ENCODE measurements around the gene GRB10.
"Not testable (repeated sequence)": the region's sequence is repeated elsewhere in the genome, so short reads cannot be mapped to it uniquely, and the experiment has no call there.

The GRB10 gene

GRCh38 chr7:50778189-50778588 is 4.5 kb downstream of the GRB10 start:
- Histone ChIP-seq H3K9me3 (ENCODE audit: control insufficient read depth in 2 of 2, low read length in 2 of 2) (no peaks in the 10 kb centered on the region), H3K4me3 (ENCODE audit: low read length in 2 of 2) (no peak overlapping the region), H3K27ac (ENCODE audit: low read length) (no peak overlapping the region), H3K27me3 (ENCODE audit: control insufficient read depth in 1 of 2, insufficient read depth in 2 of 2, low read length in 2 of 2) (no peaks in the 10 kb centered on the region), H3K4me1 (ENCODE audit: control insufficient read depth, insufficient read depth, low read length) (peaks cover 9% of the 10 kb centered on the region), H3K36me3 (ENCODE audit: control insufficient read depth in 2 of 2, insufficient read depth in 2 of 2, low read length in 2 of 2) (no peaks in the 10 kb centered on the region), H3K9ac (ENCODE audit: low read length in 2 of 2) (no peak overlapping the region)

GRCh38 chr7:50775836-50776235 is 6.9 kb downstream of the GRB10 start:
- no peak overlapping the region for H3K27ac ChIP-seq (ENCODE audit: low read length)
- H3K27me3 ChIP-seq (ENCODE audit: control insufficient read depth in 1 of 2, insufficient read depth in 2 of 2, low read length in 2 of 2), result no peaks in the 10 kb centered on the region
- H3K9ac ChIP-seq (ENCODE audit: low read length in 2 of 2), result no peak overlapping the region
- H3K9me3 ChIP-seq (ENCODE audit: control insufficient read depth in 2 of 2, low read length in 2 of 2), result no peaks in the 10 kb centered on the region
- H3K36me3 ChIP-seq (ENCODE audit: control insufficient read depth in 2 of 2, insufficient read depth in 2 of 2, low read length in 2 of 2), result no peaks in the 10 kb centered on the region
- H3K4me1 ChIP-seq (ENCODE audit: control insufficient read depth, insufficient read depth, low read length), result no peaks in the 10 kb centered on the region
- no peak overlapping the region for H3K4me3 ChIP-seq (ENCODE audit: low read length in 2 of 2)

GRCh38 chr7:50775231-50775630 is 7.5 kb downstream of the GRB10 start:
- Histone ChIP-seq H3K9me3 (ENCODE audit: control insufficient read depth in 2 of 2, low read length in 2 of 2) (no peaks in the 10 kb centered on the region), H3K4me3 (ENCODE audit: low read length in 2 of 2) (no peak overlapping the region), H3K27ac (ENCODE audit: low read length) (no peak overlapping the region), H3K36me3 (ENCODE audit: control insufficient read depth in 2 of 2, insufficient read depth in 2 of 2, low read length in 2 of 2) (no peaks in the 10 kb centered on the region), H3K27me3 (ENCODE audit: control insufficient read depth in 1 of 2, insufficient read depth in 2 of 2, low read length in 2 of 2) (no peaks in the 10 kb centered on the region), H3K9ac (ENCODE audit: low read length in 2 of 2) (no peak overlapping the region), H3K4me1 (ENCODE audit: control insufficient read depth, insufficient read depth, low read length) (no peaks in the 10 kb centered on the region)

- Histone ChIP-seq H3K9me3 (ENCODE audit: control insufficient read depth in 2 of 2, low read length in 2 of 2) (no peaks in the 10 kb centered on the region), H3K4me1 (ENCODE audit: control insufficient read depth, insufficient read depth, low read length) (no peaks in the 10 kb centered on the region), H3K36me3 (ENCODE audit: control insufficient read depth in 2 of 2, insufficient read depth in 2 of 2, low read length in 2 of 2) (peaks cover 0 to 2% of the 10 kb centered on the region in 2 donors)
Measured at GRCh38 chr7:50774319-50774718, 8.4 kb downstream of the GRB10 start.

GRCh38 chr7:50773071-50773470 is 9.6 kb downstream of the GRB10 start:
- not testable (repeated sequence) for H3K36me3 ChIP-seq (ENCODE audit: control insufficient read depth in 2 of 2, insufficient read depth in 2 of 2, low read length in 2 of 2); H3K27me3 ChIP-seq (ENCODE audit: control insufficient read depth in 1 of 2, insufficient read depth in 2 of 2, low read length in 2 of 2); H3K27ac ChIP-seq (ENCODE audit: low read length); H3K9me3 ChIP-seq (ENCODE audit: control insufficient read depth in 2 of 2, low read length in 2 of 2); H3K4me1 ChIP-seq (ENCODE audit: control insufficient read depth, insufficient read depth, low read length); H3K9ac ChIP-seq (ENCODE audit: low read length in 2 of 2); H3K4me3 ChIP-seq (ENCODE audit: low read length in 2 of 2)

More at GRCh38 chr7:50774319-50774718, 8.4 kb downstream of the GRB10 start:
- H3K27ac ChIP-seq (ENCODE audit: low read length), result no peak overlapping the region
- H3K4me3 ChIP-seq (ENCODE audit: low read length in 2 of 2), result no peak overlapping the region
- H3K9ac ChIP-seq (ENCODE audit: low read length in 2 of 2), result no peak overlapping the region
- no peaks in the 10 kb centered on the region for H3K27me3 ChIP-seq (ENCODE audit: control insufficient read depth in 1 of 2, insufficient read depth in 2 of 2, low read length in 2 of 2)

GRCh38 chr7:50771120-50772002 is 11.3 kb downstream of the GRB10 start:
- Histone ChIP-seq H3K9me3 (ENCODE audit: control insufficient read depth in 2 of 2, low read length in 2 of 2) (no peaks in the 10 kb centered on the region), H3K27ac (ENCODE audit: low read length) (no peak overlapping the region)

GRCh38 chr7:50768485-50769474 is 13.9 kb downstream of the GRB10 start:
- no peak overlapping the region for H3K27ac ChIP-seq (ENCODE audit: low read length)
- H3K9me3 ChIP-seq (ENCODE audit: control insufficient read depth in 2 of 2, low read length in 2 of 2), result no peaks in the 10 kb centered on the region
- no peak overlapping the region for H3K4me3 ChIP-seq (ENCODE audit: low read length in 2 of 2)
- no peak overlapping the region for H3K9ac ChIP-seq (ENCODE audit: low read length in 2 of 2)
- H3K4me1 ChIP-seq (ENCODE audit: control insufficient read depth, insufficient read depth, low read length), result peaks cover 2% of the 10 kb centered on the region
- H3K27me3 ChIP-seq (ENCODE audit: control insufficient read depth in 1 of 2, insufficient read depth in 2 of 2, low read length in 2 of 2), result no peaks in the 10 kb centered on the region
- H3K36me3 ChIP-seq (ENCODE audit: control insufficient read depth in 2 of 2, insufficient read depth in 2 of 2, low read length in 2 of 2), result peaks cover 0 to 2% of the 10 kb centered on the region in 2 donors

More at GRCh38 chr7:50771120-50772002, 11.3 kb downstream of the GRB10 start:
- peaks cover 0 to 2% of the 10 kb centered on the region in 2 donors for H3K36me3 ChIP-seq (ENCODE audit: control insufficient read depth in 2 of 2, insufficient read depth in 2 of 2, low read length in 2 of 2)
- no peak overlapping the region for H3K9ac ChIP-seq (ENCODE audit: low read length in 2 of 2)
- H3K4me1 ChIP-seq (ENCODE audit: control insufficient read depth, insufficient read depth, low read length), result peaks cover 2% of the 10 kb centered on the region
- H3K4me3 ChIP-seq (ENCODE audit: low read length in 2 of 2), result no peak overlapping the region
- no peaks in the 10 kb centered on the region for H3K27me3 ChIP-seq (ENCODE audit: control insufficient read depth in 1 of 2, insufficient read depth in 2 of 2, low read length in 2 of 2)

- Histone ChIP-seq H3K27ac (ENCODE audit: low read length) (no peak overlapping the region), H3K4me1 (ENCODE audit: control insufficient read depth, insufficient read depth, low read length) (peaks cover 2% of the 10 kb centered on the region)
Measured at GRCh38 chr7:50766849-50767207, 15.9 kb downstream of the GRB10 start.

GRCh38 chr7:50766106-50766848 is 16.4 kb downstream of the GRB10 start:
- no peak overlapping the region for H3K4me3 ChIP-seq (ENCODE audit: low read length in 2 of 2)
- peaks cover 0 to 4% of the 10 kb centered on the region in 2 donors for H3K36me3 ChIP-seq (ENCODE audit: control insufficient read depth in 2 of 2, insufficient read depth in 2 of 2, low read length in 2 of 2)
- no peak overlapping the region for H3K9ac ChIP-seq (ENCODE audit: low read length in 2 of 2)
- H3K9me3 ChIP-seq (ENCODE audit: control insufficient read depth in 2 of 2, low read length in 2 of 2), result no peaks in the 10 kb centered on the region
- peaks cover 2% of the 10 kb centered on the region for H3K4me1 ChIP-seq (ENCODE audit: control insufficient read depth, insufficient read depth, low read length)
- H3K27me3 ChIP-seq (ENCODE audit: control insufficient read depth in 1 of 2, insufficient read depth in 2 of 2, low read length in 2 of 2), result no peaks in the 10 kb centered on the region
- no peak overlapping the region for H3K27ac ChIP-seq (ENCODE audit: low read length)

More at GRCh38 chr7:50766849-50767207, 15.9 kb downstream of the GRB10 start:
- no peak overlapping the region for H3K4me3 ChIP-seq (ENCODE audit: low read length in 2 of 2)
- no peaks in the 10 kb centered on the region for H3K9me3 ChIP-seq (ENCODE audit: control insufficient read depth in 2 of 2, low read length in 2 of 2)
- H3K27me3 ChIP-seq (ENCODE audit: control insufficient read depth in 1 of 2, insufficient read depth in 2 of 2, low read length in 2 of 2), result no peaks in the 10 kb centered on the region
- peaks cover 0 to 2% of the 10 kb centered on the region in 2 donors for H3K36me3 ChIP-seq (ENCODE audit: control insufficient read depth in 2 of 2, insufficient read depth in 2 of 2, low read length in 2 of 2)
- no peak overlapping the region for H3K9ac ChIP-seq (ENCODE audit: low read length in 2 of 2)

GRCh38 chr7:50762337-50762736 is 20.4 kb downstream of the GRB10 start:
- Histone ChIP-seq H3K4me1 (ENCODE audit: control insufficient read depth, insufficient read depth, low read length) (peaks cover 5% of the 10 kb centered on the region), H3K9me3 (ENCODE audit: control insufficient read depth in 2 of 2, low read length in 2 of 2) (no peaks in the 10 kb centered on the region), H3K4me3 (ENCODE audit: low read length in 2 of 2) (no peak overlapping the region), H3K27me3 (ENCODE audit: control insufficient read depth in 1 of 2, insufficient read depth in 2 of 2, low read length in 2 of 2) (no peaks in the 10 kb centered on the region), H3K9ac (ENCODE audit: low read length in 2 of 2) (no peak overlapping the region), H3K27ac (ENCODE audit: low read length) (no peak overlapping the region), H3K36me3 (ENCODE audit: control insufficient read depth in 2 of 2, insufficient read depth in 2 of 2, low read length in 2 of 2) (peaks cover 0 to 2% of the 10 kb centered on the region in 2 donors)

All from stomach smooth muscle (tissue), 2 donors.